VCaP (cell line): ENCODE measurements around the gene MRAP2.
"Not testable (repeated sequence)": the region's sequence is repeated elsewhere in the genome, so short reads cannot be mapped to it uniquely, and the experiment has no call there.

Source experiments
- H3K27ac ChIP-seq: fragments of 450-650 bp; 2 replicates; pipeline ENCODE4 v1.5.1; 2017
- CTCF ChIP-seq: fragments of 450-650 bp; conservative IDR thresholded peaks from 2 replicates; pipeline ENCODE4 v1.5.1; 2017; ENCODE audit warnings: mild to moderate bottlenecking, moderate library complexity

MRAP2 gene

GRCh38 chr6:84062519-84063154 is 29.1 kb downstream of the MRAP2 start:
- no peak for TF ChIP-seq CTCF
- no peak overlapping the region for H3K27ac ChIP-seq

- TF ChIP-seq CTCF, result no peak
- H3K27ac ChIP-seq, result no peak overlapping the region
Observed at GRCh38 chr6:84065693-84066290, 32.2 kb downstream of the MRAP2 start.

GRCh38 chr6:84066536-84066935 is 33.0 kb downstream of the MRAP2 start:
- H3K27ac ChIP-seq, result no peak overlapping the region
- no peak for TF ChIP-seq CTCF

DNA sequence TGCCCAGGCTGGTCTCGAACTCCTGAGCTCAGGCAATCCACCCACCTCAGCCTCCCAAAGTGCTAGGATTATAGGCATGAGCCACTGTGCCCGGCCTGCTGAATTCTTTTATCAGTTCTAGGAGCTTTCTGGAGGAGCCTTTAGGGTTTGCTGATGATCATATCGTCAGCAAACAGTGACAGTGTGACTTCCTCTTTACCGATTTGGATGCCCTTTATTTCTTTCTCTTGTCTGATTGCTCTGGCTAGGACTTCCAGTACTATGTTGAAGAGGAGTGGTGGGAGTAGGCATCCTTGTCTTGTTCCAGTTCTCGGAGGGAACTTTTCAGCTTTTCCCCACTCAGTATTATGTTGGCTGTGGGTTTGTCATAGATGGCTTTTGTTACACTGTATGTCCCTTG is 35.3 kb downstream of the MRAP2 start:
- not testable (repeated sequence) for H3K27ac ChIP-seq

GRCh38 chr6:84072442-84072997 is 38.9 kb downstream of the MRAP2 start:
- TF ChIP-seq CTCF, result no peak

DNA sequence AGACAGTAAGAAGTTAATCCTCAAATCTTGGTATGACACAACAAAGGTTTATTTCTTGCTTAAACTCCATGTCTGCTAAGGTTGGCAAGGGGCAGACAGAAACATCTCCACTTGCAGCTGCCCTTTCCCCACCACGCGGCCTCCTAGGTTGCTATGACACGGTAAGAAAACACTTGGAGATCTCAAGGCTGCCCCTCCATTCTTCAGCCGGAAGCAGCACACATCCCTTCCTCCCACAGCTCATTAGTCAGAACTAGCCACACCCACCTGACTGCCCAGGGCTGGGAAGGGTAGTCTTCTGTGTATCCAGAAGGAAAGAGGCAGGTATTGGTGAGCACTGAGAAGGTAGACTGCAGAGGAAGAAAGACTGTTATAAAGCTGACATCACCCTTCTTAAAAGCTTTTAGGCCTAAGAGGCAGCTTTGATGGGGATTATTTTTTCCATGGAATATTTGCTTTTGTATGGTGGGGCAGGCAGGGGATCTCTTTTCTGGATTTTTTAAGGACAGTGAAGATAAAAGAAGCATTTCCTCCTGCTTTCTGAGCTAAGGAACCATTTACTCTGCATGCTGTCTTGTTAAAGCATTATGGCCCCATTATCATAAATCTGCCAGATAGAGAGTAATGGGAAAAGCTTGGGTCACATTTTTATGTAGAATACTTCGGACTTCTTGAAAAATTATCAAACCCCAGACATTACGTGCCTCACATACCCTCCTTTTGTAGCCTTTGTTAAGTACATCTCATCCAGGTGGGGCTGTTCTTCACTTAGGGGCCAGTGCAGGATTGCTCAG is 41.6 kb downstream of the MRAP2 start:
- TF ChIP-seq CTCF, result no peak
- no peak overlapping the region for H3K27ac ChIP-seq

More at GRCh38 chr6:84072442-84072997, 38.9 kb downstream of the MRAP2 start:
- H3K27ac ChIP-seq, result no peak overlapping the region

- H3K27ac ChIP-seq, result no peak overlapping the region
- no peak for TF ChIP-seq CTCF
Observed at GRCh38 chr6:84077645-84078044, 44.1 kb downstream of the MRAP2 start.
